Measurements from ENCODE around the gene ATP12A.

- TF ChIP-seq, protein P1, sequence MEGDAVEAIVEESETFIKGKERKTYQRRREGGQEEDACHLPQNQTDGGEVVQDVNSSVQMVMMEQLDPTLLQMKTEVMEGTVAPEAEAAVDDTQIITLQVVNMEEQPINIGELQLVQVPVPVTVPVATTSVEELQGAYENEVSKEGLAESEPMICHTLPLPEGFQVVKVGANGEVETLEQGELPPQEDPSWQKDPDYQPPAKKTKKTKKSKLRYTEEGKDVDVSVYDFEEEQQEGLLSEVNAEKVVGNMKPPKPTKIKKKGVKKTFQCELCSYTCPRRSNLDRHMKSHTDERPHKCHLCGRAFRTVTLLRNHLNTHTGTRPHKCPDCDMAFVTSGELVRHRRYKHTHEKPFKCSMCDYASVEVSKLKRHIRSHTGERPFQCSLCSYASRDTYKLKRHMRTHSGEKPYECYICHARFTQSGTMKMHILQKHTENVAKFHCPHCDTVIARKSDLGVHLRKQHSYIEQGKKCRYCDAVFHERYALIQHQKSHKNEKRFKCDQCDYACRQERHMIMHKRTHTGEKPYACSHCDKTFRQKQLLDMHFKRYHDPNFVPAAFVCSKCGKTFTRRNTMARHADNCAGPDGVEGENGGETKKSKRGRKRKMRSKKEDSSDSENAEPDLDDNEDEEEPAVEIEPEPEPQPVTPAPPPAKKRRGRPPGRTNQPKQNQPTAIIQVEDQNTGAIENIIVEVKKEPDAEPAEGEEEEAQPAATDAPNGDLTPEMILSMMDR (IDR thresholded peaks at IDR 0.05) = peak; percentile 61 to 84 (median 74)
- no peak for TF ChIP-seq POLR2A (IDR thresholded peaks at IDR 0.05)
These were observed 47.8 kb downstream of the ATP12A start for GRCh38 chr13:24727731-24728601.

Measured in heart left ventricle (tissue), 13 donors.